HCT116 (cell line): Measurements from ENCODE around the gene PEAK1. TPM values are rescaled to one million over a fixed set of nuclear protein-coding genes. Genes with fewer than 3 reads are reported as not detected.

Experiments used
- ATAC-seq: fragments of 200-7000 bp; cut with Tn5 transposase; 2 replicates; pipeline ENCODE4 v1.9.1; 2020; ENCODE audit warnings: mild to moderate bottlenecking, moderate library complexity
- BruUV-seq: library from RNA; stranded (reverse); fragments of 400-500 nt; replicated peaks from 2 replicates; lab custom pipeline; 2021; lab: Mats Ljungman, UMichigan
- CTCF ChIA-PET: fragments of 300-600 bp; sonication (Branson Sonifier 250); formaldehyde crosslinking; loops from one replicate; lab custom pipeline; 2021; ENCODE audit warnings: antibody characterized with exemption; lab: Charles Lee
- POLR2A ChIA-PET: fragments of 300-600, 350-600 bp; sonication (Branson Sonifier 250); formaldehyde crosslinking; loops from one replicate; lab custom pipeline; 2021; ENCODE audit warnings: antibody characterized with exemption; lab: Charles Lee
- RAD21 ChIA-PET, 2 experiments: fragments of 300-600 bp; sonication (Branson Sonifier 250); formaldehyde crosslinking; loops; one replicate each; lab custom pipeline; 2023; ENCODE audit warnings: low total read pairs in 2 of 2; ENCODE audit not compliant: uncharacterized antibody in 2 of 2, unreplicated experiment in 2 of 2, low non-redundant PET in 1 of 2; lab: Charles Lee
- DNase-seq: peaks from one replicate; pipeline ENCODE4 v3.0.0-alpha.2; 2010; ENCODE audit warnings: low read depth, low spot score
- H2AFZ ChIP-seq: fragments of 200-600 bp; shearing (Covaris generic), sonication (generic); 2 replicates; pipeline ENCODE4 v1.6.1; 2017; ENCODE audit warnings: low read depth, mixed run types, mixed read lengths, antibody characterized with exemption, low read length; ENCODE audit not compliant: poor library complexity, severe bottlenecking
- H3K27ac ChIP-seq: 2 replicates; pipeline ENCODE4 v1.5.1; 2012; ENCODE audit warnings: low read depth, low read length
- H3K27me3 ChIP-seq: fragments of 200-600 bp; sonication (generic); 2 replicates; pipeline ENCODE4 v1.6.1; 2016; ENCODE audit warnings: mixed run types, low read length, mixed read lengths; ENCODE audit not compliant: insufficient read depth
- H3K36me3 ChIP-seq, 2 experiments: fragments of 200-500 bp in 1 of 2; fragments of 200-600 bp in 1 of 2; sonication (Bioruptor generic) in 1 of 2; sonication (generic) in 1 of 2; 2 replicates each; pipeline versions ENCODE4 v1.5.1 to v1.6.1; 2014 to 2016; ENCODE audit warnings: low read length in 2 of 2, inconsistent platforms in 1 of 2, mixed read lengths in 1 of 2, mixed run types in 1 of 2; ENCODE audit not compliant: insufficient read depth in 2 of 2, control insufficient read depth in 1 of 2
- H3K4me1 ChIP-seq, 2 experiments: fragments of 200-600 bp in 1 of 2; sonication (generic) in 1 of 2; 2 replicates each; pipeline versions ENCODE4 v1.5.1 to v1.6.1; 2012 to 2017; ENCODE audit warnings: low read length in 2 of 2, inconsistent platforms in 1 of 2, mild to moderate bottlenecking in 1 of 2, mixed read lengths in 1 of 2, mixed run types in 1 of 2, moderate library complexity in 1 of 2; ENCODE audit not compliant: insufficient read depth in 2 of 2, control insufficient read depth in 1 of 2
- H3K4me2 ChIP-seq: fragments of 200-600 bp; sonication (generic); 2 replicates; pipeline ENCODE4 v1.6.1; 2017; ENCODE audit warnings: mixed run types, low read length, mixed read lengths
- H3K4me3 ChIP-seq, 2 experiments: fragments of 200-600 bp in 1 of 2; sonication (generic) in 1 of 2; replicated peaks in 1 of 2; 2 replicates each; pipeline ENCODE4 v1.5.1; 2011 to 2016; ENCODE audit warnings: low read length in 2 of 2, control low read depth in 1 of 2, low read depth in 1 of 2, mild to moderate bottlenecking in 1 of 2, mixed read lengths in 1 of 2, mixed run types in 1 of 2
- H3K79me2 ChIP-seq: fragments of 200-600 bp; sonication (generic); 2 replicates; pipeline ENCODE4 v1.6.1; 2017; ENCODE audit warnings: mild to moderate bottlenecking, mixed run types, low read length, moderate library complexity, mixed read lengths; ENCODE audit not compliant: insufficient read depth
- H3K9ac ChIP-seq: fragments of 200-600 bp; sonication (generic); 2 replicates; pipeline ENCODE4 v1.6.1; 2016; ENCODE audit warnings: low read length, mixed read lengths
- H3K9me2 ChIP-seq: fragments of 200-600 bp; sonication (generic), shearing (Covaris generic); 2 replicates; pipeline ENCODE4 v1.6.1; 2017; ENCODE audit warnings: mixed run types, mild to moderate bottlenecking, moderate library complexity; ENCODE audit not compliant: insufficient read depth
- H3K9me3 ChIP-seq, 2 experiments: fragments of 200-500 bp in 1 of 2; fragments of 200-600 bp in 1 of 2; sonication (Bioruptor generic) in 1 of 2; sonication (generic) in 1 of 2; 2 replicates each; pipeline ENCODE4 v1.6.1; 2014 to 2017; ENCODE audit warnings: low read length in 2 of 2, mixed read lengths in 2 of 2, inconsistent platforms in 1 of 2, low read depth in 1 of 2, mild to moderate bottlenecking in 1 of 2, mixed run types in 1 of 2, moderate library complexity in 1 of 2; ENCODE audit not compliant: control insufficient read depth in 1 of 2, insufficient read depth in 1 of 2
- H4K20me1 ChIP-seq: fragments of 200-600 bp; sonication (generic), shearing (Covaris generic); 2 replicates; pipeline ENCODE4 v1.6.1; 2017; ENCODE audit warnings: mixed run types, mild to moderate bottlenecking, moderate library complexity; ENCODE audit not compliant: insufficient read depth
- CEBPB ChIP-seq: IDR thresholded peaks from 2 replicates; pipeline ENCODE4 v1.6.1; 2012; ENCODE audit warnings: low read depth
- EGR1 ChIP-seq: IDR thresholded peaks from 2 replicates; pipeline ENCODE4 v1.6.1; 2012; ENCODE audit warnings: low read depth
- EZH2 ChIP-seq: fragments of 200-600 bp; sonication (generic); IDR thresholded peaks from 2 replicates; pipeline ENCODE4 v1.6.1; 2017; ENCODE audit warnings: antibody characterized with exemption, mixed run types
- EZH2phosphoT487 ChIP-seq: fragments of 200-600 bp; IDR thresholded peaks from 2 replicates; pipeline ENCODE4 v1.6.1; 2018; ENCODE audit warnings: antibody characterized with exemption, borderline replicate concordance
- FOSL1 ChIP-seq: IDR thresholded peaks from 2 replicates; pipeline ENCODE4 v1.6.1; 2012; ENCODE audit warnings: low read depth
- JUND ChIP-seq: IDR thresholded peaks from 2 replicates; pipeline ENCODE4 v1.6.1; 2012
- POLR2A ChIP-seq: IDR thresholded peaks from 2 replicates; pipeline ENCODE4 v1.7.0; 2011; ENCODE audit warnings: borderline replicate concordance; ENCODE audit not compliant: insufficient read depth, insufficient read length; ENCODE audit errors: extremely low read depth
- RAD21 ChIP-seq: IDR thresholded peaks from 2 replicates; pipeline ENCODE4 v1.6.1; 2012; ENCODE audit warnings: low read depth, mild to moderate bottlenecking
- SIN3A ChIP-seq: IDR thresholded peaks from 2 replicates; pipeline ENCODE4 v1.6.1; 2012; ENCODE audit warnings: low read depth
- TCF7L2 ChIP-seq: IDR thresholded peaks from 2 replicates; pipeline ENCODE4 v1.7.0; 2011; ENCODE audit warnings: borderline replicate concordance, inconsistent platforms; ENCODE audit not compliant: insufficient read depth, insufficient read length; ENCODE audit errors: extremely low read depth
- YY1 ChIP-seq: IDR thresholded peaks from 2 replicates; pipeline ENCODE4 v1.6.1; 2011; ENCODE audit warnings: low read length, low read depth, moderate library complexity, mild to moderate bottlenecking; ENCODE audit not compliant: insufficient replicate concordance; ENCODE audit errors: extremely low read depth
- intact Hi-C: fragments of 100-400 bp; cut with micrococcal nuclease; formaldehyde crosslinking; loops from 2 replicates; pipeline ENCODE4 v1.10.0; 2022
- total RNA-seq: library from RNA; stranded (reverse); gene quantifications from one replicate; pipeline ENCODE4 v1.2.1, GENCODE V29; 2021; ENCODE audit not compliant: unreplicated experiment
- TF ChIP-seq, protein P1 (sequence below): IDR thresholded peaks from 2 replicates; pipeline ENCODE4 v1.6.1; 2012
- TF ChIP-seq, protein P2 (sequence below): IDR thresholded peaks from 2 replicates; pipeline ENCODE4 v1.6.1; 2011; ENCODE audit warnings: mild to moderate bottlenecking, low read length, moderate library complexity; ENCODE audit not compliant: insufficient replicate concordance; ENCODE audit errors: extremely low read depth

PEAK1 gene
- total RNA-seq, 1 experiment from 2014 or later: 23.4 TPM

DNA sequence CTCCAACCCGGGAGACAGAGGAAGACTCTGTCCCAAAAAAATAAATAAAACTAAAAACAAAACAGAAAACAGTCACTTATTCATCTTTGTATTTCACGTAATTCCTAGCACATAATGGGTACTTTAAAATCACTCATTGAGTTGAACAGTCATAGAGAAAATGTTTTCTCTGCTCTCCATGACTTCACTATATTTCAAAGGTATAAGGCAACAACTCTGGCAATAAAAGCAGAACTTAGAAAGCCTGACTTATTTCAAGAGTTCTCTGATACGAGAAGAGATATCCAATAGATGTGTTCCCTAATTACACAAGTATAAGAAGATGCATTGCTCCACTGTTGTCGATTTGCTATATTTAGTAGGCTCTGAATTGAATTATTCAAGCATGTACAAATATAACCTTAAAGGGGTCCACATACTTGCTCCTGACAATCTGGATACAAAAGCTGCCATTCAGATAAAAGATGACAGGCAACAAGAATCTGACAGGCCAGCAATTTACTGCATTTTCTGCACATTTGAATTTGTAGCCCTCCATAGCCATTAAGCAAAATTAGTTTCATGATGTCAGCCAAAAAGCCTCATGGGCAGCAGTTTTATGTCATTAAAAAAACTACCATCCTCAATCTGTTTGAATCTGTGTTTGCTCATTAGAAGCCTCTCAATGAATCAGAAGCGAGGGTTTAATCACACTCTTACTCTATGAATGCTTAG, 47.9 kb downstream of the PEAK1 start:
- H3K4me2 ChIP-seq: no peak overlapping the region
- ChIA-PET POLR2A (no interaction called here), RAD21 (no interaction called here), CTCF (no interaction called here)
- no peaks in the 10 kb centered on the region for H3K27me3 ChIP-seq
- no peaks in the 10 kb centered on the region for H4K20me1 ChIP-seq
- no peak overlapping the region for H3K4me3 ChIP-seq
- no peaks in the 10 kb centered on the region for H3K36me3 ChIP-seq
- DNase-seq (no peak), ATAC-seq (no peak)
- H3K4me1 ChIP-seq: no peaks in the 10 kb centered on the region
- H3K9me3 ChIP-seq: no peaks in the 10 kb centered on the region
- no peaks in the 10 kb centered on the region for H3K9me2 ChIP-seq
- intact Hi-C loops: no loop called here
- H3K27ac ChIP-seq: no peak overlapping the region
- no peak overlapping the region for H3K9ac ChIP-seq
- no TSS peak for BruUV-seq
- no peak overlapping the region for H2AFZ ChIP-seq
- H3K79me2 ChIP-seq: no peaks in the 10 kb centered on the region; the same call in 1 of the 2 replicates
- TF ChIP-seq TCF7L2 (no peak), RAD21 (no peak), EGR1 (no peak), EZH2phosphoT487 (no peak), JUND (no peak), EZH2 (no peak), CEBPB (no peak), YY1 (no peak), SIN3A (no peak), FOSL1 (no peak), POLR2A (no peak)
- TF ChIP-seq, protein P1, sequence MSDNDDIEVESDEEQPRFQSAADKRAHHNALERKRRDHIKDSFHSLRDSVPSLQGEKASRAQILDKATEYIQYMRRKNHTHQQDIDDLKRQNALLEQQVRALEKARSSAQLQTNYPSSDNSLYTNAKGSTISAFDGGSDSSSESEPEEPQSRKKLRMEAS: no peak
- TF ChIP-seq, protein P2, sequence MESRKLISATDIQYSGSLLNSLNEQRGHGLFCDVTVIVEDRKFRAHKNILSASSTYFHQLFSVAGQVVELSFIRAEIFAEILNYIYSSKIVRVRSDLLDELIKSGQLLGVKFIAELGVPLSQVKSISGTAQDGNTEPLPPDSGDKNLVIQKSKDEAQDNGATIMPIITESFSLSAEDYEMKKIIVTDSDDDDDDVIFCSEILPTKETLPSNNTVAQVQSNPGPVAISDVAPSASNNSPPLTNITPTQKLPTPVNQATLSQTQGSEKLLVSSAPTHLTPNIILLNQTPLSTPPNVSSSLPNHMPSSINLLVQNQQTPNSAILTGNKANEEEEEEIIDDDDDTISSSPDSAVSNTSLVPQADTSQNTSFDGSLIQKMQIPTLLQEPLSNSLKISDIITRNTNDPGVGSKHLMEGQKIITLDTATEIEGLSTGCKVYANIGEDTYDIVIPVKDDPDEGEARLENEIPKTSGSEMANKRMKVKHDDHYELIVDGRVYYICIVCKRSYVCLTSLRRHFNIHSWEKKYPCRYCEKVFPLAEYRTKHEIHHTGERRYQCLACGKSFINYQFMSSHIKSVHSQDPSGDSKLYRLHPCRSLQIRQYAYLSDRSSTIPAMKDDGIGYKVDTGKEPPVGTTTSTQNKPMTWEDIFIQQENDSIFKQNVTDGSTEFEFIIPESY: no peak
